ENCODE measurements around the gene UBE2H. TPM values are rescaled to one million over a fixed set of nuclear protein-coding genes. Genes with fewer than 3 reads are reported as not detected.
"Not testable (repeated sequence)": the region's sequence is repeated elsewhere in the genome, so short reads cannot be mapped to it uniquely, and the experiment has no call there.

Gene UBE2H
- polyA plus RNA-seq, 1 donor, result 45.5 TPM

DNA sequence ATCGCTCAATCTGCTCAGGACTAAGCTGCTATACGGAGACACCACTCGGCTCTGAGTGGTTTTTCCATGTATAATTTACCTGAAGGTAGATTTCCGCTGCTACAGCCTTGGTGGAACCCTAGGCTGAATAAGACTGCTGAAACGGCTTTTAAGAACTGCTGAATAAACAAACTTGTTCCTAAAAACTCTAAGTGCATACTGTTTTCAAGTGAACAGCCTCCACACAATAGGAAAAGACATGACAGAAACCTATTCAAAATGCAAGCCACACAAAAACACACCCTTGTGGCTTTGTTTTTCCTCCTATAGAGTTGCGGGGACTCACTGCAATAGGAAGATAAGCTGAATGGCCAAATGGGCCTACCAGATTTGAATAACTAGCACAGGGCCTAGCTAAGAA lies 117.2 kb downstream of the UBE2H start:
- Histone ChIP-seq H3K4me3 (ENCODE audit: low read length) (no peak overlapping the region), H3K27ac (ENCODE audit: low read length) (no peak overlapping the region), H3K4me1 (ENCODE audit: control insufficient read depth, insufficient read depth, low read length) (no peaks in the 10 kb centered on the region), H3K9me3 (ENCODE audit: control insufficient read depth, low read depth, low read length) (no peaks in the 10 kb centered on the region), H3K27me3 (ENCODE audit: control insufficient read depth, insufficient read depth, low read length) (no peaks in the 10 kb centered on the region), H3K36me3 (ENCODE audit: control insufficient read depth, insufficient read depth, low read length) (peaks cover 45% of the 10 kb centered on the region)
- DNase-seq, result no peak
- WGBS (ENCODE audit: insufficient coverage, low lambda C conversion rate), result 100% methylated on average over 1 of the region's 6 CpGs

- 100% methylated on average over 1 of the region's 6 CpGs for WGBS (ENCODE audit: insufficient coverage, low lambda C conversion rate)
- not testable (repeated sequence) for H3K27me3 ChIP-seq (ENCODE audit: control insufficient read depth, insufficient read depth, low read length); H3K4me1 ChIP-seq (ENCODE audit: control insufficient read depth, insufficient read depth, low read length); H3K27ac ChIP-seq (ENCODE audit: low read length); DNase-seq; H3K9me3 ChIP-seq (ENCODE audit: control insufficient read depth, low read depth, low read length); H3K4me3 ChIP-seq (ENCODE audit: low read length)
- peaks cover 38% of the 10 kb centered on the region for H3K36me3 ChIP-seq (ENCODE audit: control insufficient read depth, insufficient read depth, low read length)
Observed at GRCh38 chr7:129833353-129833752, 119.4 kb downstream of the UBE2H start.

GRCh38 chr7:129832701-129833227 lies 120.0 kb downstream of the UBE2H start:
- Histone ChIP-seq H3K9me3 (ENCODE audit: control insufficient read depth, low read depth, low read length) (no peaks in the 10 kb centered on the region), H3K36me3 (ENCODE audit: control insufficient read depth, insufficient read depth, low read length) (peaks cover 36% of the 10 kb centered on the region)

DNA sequence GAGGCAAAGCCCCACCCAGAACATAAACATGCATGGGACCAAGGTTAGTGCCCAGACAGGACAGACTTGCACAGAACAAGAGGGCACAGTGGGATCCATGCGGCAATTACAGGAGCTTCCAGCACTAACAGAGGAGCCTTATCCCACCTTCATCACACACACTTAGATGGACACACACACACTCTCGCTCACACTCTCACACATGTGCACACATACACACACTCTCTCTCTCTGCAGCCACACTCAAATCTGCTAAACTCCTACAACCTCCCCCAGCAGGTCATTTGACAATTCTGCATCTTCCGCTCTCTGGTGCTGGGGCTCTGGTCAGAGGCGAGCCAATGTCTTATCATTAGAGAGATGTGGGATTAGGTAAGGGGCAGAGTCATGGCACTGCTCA lies 120.5 kb downstream of the UBE2H start:
- no peak overlapping the region for H3K4me3 ChIP-seq (ENCODE audit: low read length)
- 80% methylated on average over 1 of the region's 4 CpGs for WGBS (ENCODE audit: insufficient coverage, low lambda C conversion rate)
- H3K9me3 ChIP-seq (ENCODE audit: control insufficient read depth, low read depth, low read length), result no peaks in the 10 kb centered on the region
- no peaks in the 10 kb centered on the region for H3K27me3 ChIP-seq (ENCODE audit: control insufficient read depth, insufficient read depth, low read length)
- no peak for DNase-seq
- no peak overlapping the region for H3K27ac ChIP-seq (ENCODE audit: low read length)
- H3K36me3 ChIP-seq (ENCODE audit: control insufficient read depth, insufficient read depth, low read length), result peaks cover 35% of the 10 kb centered on the region
- H3K4me1 ChIP-seq (ENCODE audit: control insufficient read depth, insufficient read depth, low read length), result no peaks in the 10 kb centered on the region

More at GRCh38 chr7:129832701-129833227, 120.0 kb downstream of the UBE2H start:
- Histone ChIP-seq H3K27ac (ENCODE audit: low read length) (no peak overlapping the region), H3K4me3 (ENCODE audit: low read length) (no peak overlapping the region), H3K27me3 (ENCODE audit: control insufficient read depth, insufficient read depth, low read length) (no peaks in the 10 kb centered on the region), H3K4me1 (ENCODE audit: control insufficient read depth, insufficient read depth, low read length) (no peaks in the 10 kb centered on the region)
- WGBS (ENCODE audit: insufficient coverage, low lambda C conversion rate), result 90% methylated on average over 1 of the region's 3 CpGs
- no peak for DNase-seq

- no CpG with 5 or more reads among the region's 5 CpGs for WGBS (ENCODE audit: insufficient coverage, low lambda C conversion rate)
- no peak overlapping the region for H3K4me3 ChIP-seq (ENCODE audit: low read length)
- H3K4me1 ChIP-seq (ENCODE audit: control insufficient read depth, insufficient read depth, low read length), result no peaks in the 10 kb centered on the region
- no peaks in the 10 kb centered on the region for H3K9me3 ChIP-seq (ENCODE audit: control insufficient read depth, low read depth, low read length)
- H3K36me3 ChIP-seq (ENCODE audit: control insufficient read depth, insufficient read depth, low read length), result peaks cover 30% of the 10 kb centered on the region
- H3K27me3 ChIP-seq (ENCODE audit: control insufficient read depth, insufficient read depth, low read length), result no peaks in the 10 kb centered on the region
- H3K27ac ChIP-seq (ENCODE audit: low read length), result no peak overlapping the region
- DNase-seq, result no peak
Observed at GRCh38 chr7:129831424-129832058, 121.2 kb downstream of the UBE2H start.

DNA sequence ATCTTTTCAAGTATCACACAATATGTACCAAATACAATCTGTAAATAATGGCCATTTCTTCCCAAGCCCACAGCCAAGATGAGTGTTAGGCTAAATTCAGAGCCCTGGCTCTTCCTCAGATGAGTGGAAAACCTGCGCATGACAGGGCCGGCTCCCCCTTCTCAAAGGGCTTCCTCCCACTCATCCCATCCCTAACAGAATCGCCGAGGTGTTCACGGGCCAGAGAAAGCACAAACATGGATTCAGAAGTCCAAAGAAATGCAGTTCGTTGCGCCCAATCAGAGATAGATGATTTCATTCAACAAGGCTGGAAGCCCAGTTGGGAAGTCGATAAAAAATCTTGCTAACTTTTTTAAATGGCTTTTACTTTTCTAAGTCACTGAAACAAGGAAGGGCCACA lies 121.8 kb downstream of the UBE2H start:
- Histone ChIP-seq H3K27me3 (ENCODE audit: control insufficient read depth, insufficient read depth, low read length) (no peaks in the 10 kb centered on the region), H3K4me3 (ENCODE audit: low read length) (no peak overlapping the region), H3K36me3 (ENCODE audit: control insufficient read depth, insufficient read depth, low read length) (peaks cover 27% of the 10 kb centered on the region), H3K9me3 (ENCODE audit: control insufficient read depth, low read depth, low read length) (no peaks in the 10 kb centered on the region), H3K27ac (ENCODE audit: low read length) (no peak overlapping the region), H3K4me1 (ENCODE audit: control insufficient read depth, insufficient read depth, low read length) (peaks cover 3% of the 10 kb centered on the region)
- 94% methylated on average over 3 of the region's 8 CpGs for WGBS (ENCODE audit: insufficient coverage, low lambda C conversion rate)
- DNase-seq, result no peak

DNA sequence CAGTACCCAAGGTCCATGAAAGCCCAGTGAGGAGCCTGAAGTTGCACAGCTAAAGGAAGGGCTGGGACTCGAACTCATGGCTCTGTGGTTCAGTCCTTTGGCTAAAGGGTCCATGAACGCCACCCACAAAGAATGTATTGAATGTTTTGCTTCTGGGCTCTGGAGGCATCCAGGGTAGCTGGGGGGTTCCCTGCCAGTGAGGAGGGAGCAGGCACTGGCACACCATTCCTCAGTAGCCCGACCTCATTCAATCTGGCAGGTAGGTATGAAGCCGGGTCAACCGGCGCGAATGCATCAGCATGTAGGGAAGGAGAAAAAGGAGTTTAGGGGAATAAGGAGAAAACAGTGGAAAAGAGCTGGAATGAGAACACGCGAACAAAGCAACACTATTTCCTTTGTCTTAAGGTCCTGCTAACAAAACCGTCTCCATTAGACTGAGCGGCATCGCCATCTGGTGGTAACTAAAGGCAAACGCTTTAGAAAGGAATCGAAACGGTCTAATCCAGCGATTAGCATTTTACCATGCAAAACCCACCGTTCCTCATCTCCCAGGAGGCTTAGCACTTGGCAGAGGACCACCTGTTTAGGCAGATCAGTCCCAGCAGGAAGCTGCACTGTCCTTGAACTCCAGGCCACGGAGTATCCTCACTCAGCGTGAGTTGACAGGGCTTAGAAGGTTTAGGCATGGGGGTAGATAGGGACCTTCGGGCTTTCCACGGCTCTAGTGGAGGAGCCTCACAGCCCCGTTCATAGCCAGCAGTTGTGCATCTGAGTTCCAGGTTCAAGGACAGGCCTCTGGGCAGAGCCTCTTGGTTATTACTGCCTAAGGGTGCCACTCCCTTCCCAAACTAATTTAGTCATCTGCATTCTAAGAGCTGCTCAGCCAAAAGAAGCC lies 122.8 kb downstream of the UBE2H start:
- H3K4me3 ChIP-seq (ENCODE audit: low read length), result peak overlapping the region; percentile 10
- peaks cover 5% of the 10 kb centered on the region for H3K4me1 ChIP-seq (ENCODE audit: control insufficient read depth, insufficient read depth, low read length)
- DNase-seq, result peak; percentile 64 to 73
- WGBS (ENCODE audit: insufficient coverage, low lambda C conversion rate), result 0% methylated on average over 4 of the region's 22 CpGs
- H3K9me3 ChIP-seq (ENCODE audit: control insufficient read depth, low read depth, low read length), result no peaks in the 10 kb centered on the region
- no peak overlapping the region for H3K27ac ChIP-seq (ENCODE audit: low read length)
- H3K36me3 ChIP-seq (ENCODE audit: control insufficient read depth, insufficient read depth, low read length), result peaks cover 20% of the 10 kb centered on the region
- no peaks in the 10 kb centered on the region for H3K27me3 ChIP-seq (ENCODE audit: control insufficient read depth, insufficient read depth, low read length)

- no CpG with 5 or more reads among the region's 12 CpGs for WGBS (ENCODE audit: insufficient coverage, low lambda C conversion rate)
- H3K9me3 ChIP-seq (ENCODE audit: control insufficient read depth, low read depth, low read length), result no peaks in the 10 kb centered on the region
- no peaks in the 10 kb centered on the region for H3K27me3 ChIP-seq (ENCODE audit: control insufficient read depth, insufficient read depth, low read length)
- peaks cover 13% of the 10 kb centered on the region for H3K36me3 ChIP-seq (ENCODE audit: control insufficient read depth, insufficient read depth, low read length)
- no peak overlapping the region for H3K27ac ChIP-seq (ENCODE audit: low read length)
- H3K4me1 ChIP-seq (ENCODE audit: control insufficient read depth, insufficient read depth, low read length), result peaks cover 5% of the 10 kb centered on the region
- no peak for DNase-seq
- no peak overlapping the region for H3K4me3 ChIP-seq (ENCODE audit: low read length)
Observed at GRCh38 chr7:129828989-129829736, 123.6 kb downstream of the UBE2H start.

GRCh38 chr7:129828078-129828762 lies 124.5 kb downstream of the UBE2H start:
- Histone ChIP-seq H3K4me3 (ENCODE audit: low read length) (no peak overlapping the region), H3K36me3 (ENCODE audit: control insufficient read depth, insufficient read depth, low read length) (peaks cover 6% of the 10 kb centered on the region), H3K27me3 (ENCODE audit: control insufficient read depth, insufficient read depth, low read length) (no peaks in the 10 kb centered on the region), H3K9me3 (ENCODE audit: control insufficient read depth, low read depth, low read length) (no peaks in the 10 kb centered on the region), H3K4me1 (ENCODE audit: control insufficient read depth, insufficient read depth, low read length) (peaks cover 5% of the 10 kb centered on the region), H3K27ac (ENCODE audit: low read length) (no peak overlapping the region)
- no CpG with 5 or more reads among the region's 18 CpGs for WGBS (ENCODE audit: insufficient coverage, low lambda C conversion rate)
- no peak for DNase-seq
